GM12878 (cell line): ENCODE data around the gene ULK4. TPM values are rescaled to one million over a fixed set of nuclear protein-coding genes. Genes with fewer than 3 reads are reported as not detected.

ENCODE experiments used
- ATAC-seq: fragments of 200-7000 bp; cut with Tn5 transposase; 3 replicates; pipeline ENCODE4 v1.9.1; 2020; ENCODE audit warnings: mild to moderate bottlenecking, moderate library complexity
- BruUV-seq: library from RNA; stranded (reverse); fragments of 400-500 nt; replicated peaks from 2 replicates; lab custom pipeline; 2021; lab: Mats Ljungman, UMichigan
- CTCF ChIA-PET: fragments of 300-600 bp; sonication (Branson Sonifier 250); formaldehyde crosslinking; extraction: SDS; loops from one replicate; lab custom pipeline; 2021; ENCODE audit warnings: inconsistent platforms; lab: Yijun Ruan, JAX
- POLR2A ChIA-PET: fragments of 350-600 bp; formaldehyde crosslinking; extraction: SDS; loops from one replicate; lab custom pipeline; 2021; ENCODE audit warnings: inconsistent platforms; lab: Charles Lee
- RAD21 ChIA-PET: fragments of 300-600 bp; sonication (Branson Sonifier 250); formaldehyde crosslinking; loops from one replicate; lab custom pipeline; 2023; ENCODE audit warnings: antibody characterized with exemption; ENCODE audit not compliant: unreplicated experiment; lab: Charles Lee
- SMC1A ChIA-PET: fragments of 300-600 bp; sonication (Branson Sonifier 250); formaldehyde crosslinking; loops from one replicate; lab custom pipeline; 2023; ENCODE audit not compliant: unreplicated experiment, uncharacterized antibody; lab: Charles Lee
- DNase-seq: peaks from one replicate; pipeline ENCODE4 v3.0.0-alpha.2; 2011; ENCODE audit warnings: low read depth, low spot score
- FAIRE-seq: peaks from 3 replicates; lab custom pipeline; 2011; peaks lifted over from hg19 to GRCh38; lab: Jason Lieb, UNC
- H2AFZ ChIP-seq: 2 replicates; pipeline ENCODE4 v1.6.0; 2011; ENCODE audit warnings: low read depth, low read length, control low read depth; ENCODE audit not compliant: control insufficient read depth
- H3K27ac ChIP-seq: 2 replicates; pipeline ENCODE4 v1.5.1; 2011; ENCODE audit warnings: control low read depth; ENCODE audit not compliant: control insufficient read depth, insufficient read depth
- H3K27me3 ChIP-seq, 2 experiments: replicated peaks in 1 of 2; 2 replicates each; pipeline versions ENCODE4 v1.6.0 to v1.6.1; 2011; ENCODE audit warnings: low read length in 1 of 2; ENCODE audit not compliant: control insufficient read depth in 2 of 2, insufficient read depth in 2 of 2
- H3K36me3 ChIP-seq, 2 experiments: 2 replicates each; pipeline ENCODE4 v1.5.1; 2011; ENCODE audit warnings: low read length in 1 of 2; ENCODE audit not compliant: control insufficient read depth in 2 of 2, insufficient read depth in 2 of 2
- H3K4me1 ChIP-seq: 2 replicates; pipeline ENCODE4 v1.6.1; 2011; ENCODE audit warnings: mild to moderate bottlenecking, low read length, moderate library complexity, mixed read lengths; ENCODE audit not compliant: control insufficient read depth, insufficient read depth
- H3K4me2 ChIP-seq: 2 replicates; pipeline ENCODE4 v1.6.0; 2011; ENCODE audit warnings: control low read depth; ENCODE audit not compliant: control insufficient read depth, insufficient read depth
- H3K4me3 ChIP-seq: fragments of 200-600 bp; sonication (generic); 2 replicates; pipeline ENCODE4 v1.5.1; 2016
- H3K79me2 ChIP-seq: 2 replicates; pipeline ENCODE4 v1.6.0; 2011; ENCODE audit warnings: low read length; ENCODE audit not compliant: control insufficient read depth, insufficient read depth
- H3K9ac ChIP-seq: 2 replicates; pipeline ENCODE4 v1.8.0; 2011; ENCODE audit warnings: low read length, control low read depth, mixed read lengths; ENCODE audit not compliant: control insufficient read depth, insufficient read depth
- H3K9me3 ChIP-seq: replicated peaks from 3 replicates; pipeline ENCODE4 v1.5.1; 2011; ENCODE audit warnings: mild to moderate bottlenecking, low read length; ENCODE audit not compliant: control insufficient read depth, insufficient read depth
- H4K20me1 ChIP-seq: 2 replicates; pipeline ENCODE4 v1.6.0; 2011; ENCODE audit not compliant: control insufficient read depth, insufficient read depth
- CBFB ChIP-seq: IDR thresholded peaks from 2 replicates; pipeline ENCODE4 v1.6.1; 2016; ENCODE audit warnings: antibody characterized with exemption, low read depth
- FOS ChIP-seq: IDR thresholded peaks from 3 replicates; pipeline ENCODE4 v1.6.1; 2011; ENCODE audit warnings: borderline replicate concordance; ENCODE audit not compliant: insufficient read length; ENCODE audit errors: extremely low read depth
- KAT2A ChIP-seq: conservative IDR thresholded peaks from 2 replicates; pipeline ENCODE4 v1.6.1; 2011; ENCODE audit warnings: low read depth, low read length; ENCODE audit not compliant: control insufficient read depth
- POU2F2 ChIP-seq: IDR thresholded peaks from 3 replicates; pipeline ENCODE4 v1.6.1; 2011; ENCODE audit warnings: low read depth, mild to moderate bottlenecking, low read length, borderline replicate concordance
- RUNX3 ChIP-seq: IDR thresholded peaks from 2 replicates; pipeline ENCODE4 v1.6.1; 2012; ENCODE audit warnings: low read length, inconsistent platforms
- ZBTB40 ChIP-seq: fragments of 450-650 bp; IDR thresholded peaks from 2 replicates; pipeline ENCODE4 v1.6.1; 2016; ENCODE audit warnings: mild to moderate bottlenecking, moderate library complexity, borderline replicate concordance
- WGBS: methylation state at CpG from one replicate; pipeline ENCODE4 v1.1.6; 2016; ENCODE audit warnings: low lambda C conversion rate; ENCODE audit not compliant: insufficient replicate concordance, insufficient coverage; ENCODE audit errors: missing lambda C conversion rate; 5-methylcytosine and 5-hydroxymethylcytosine counted together
- in situ Hi-C: fragments of 300-500 bp; cut with MboI; formaldehyde crosslinking; loops from 9 replicates; pipeline ENCODE4 v1.14.3; 2018; ENCODE audit warnings: mixed read lengths
- intact Hi-C: fragments of 100-400 bp; cut with micrococcal nuclease; formaldehyde crosslinking; loops from one replicate; pipeline ENCODE4 v1.14.2; 2022; ENCODE audit not compliant: unreplicated experiment
- polyA plus RNA-seq, 11 experiments: library from polyadenylated mRNA; depleted of rRNA in 4 of 11; unstranded in 6 of 11; stranded (reverse) in 5 of 11; fragments of >200 nt; fragmentation: Nextera tagmentation in 4 of 11; fragmentation: Illumina TruSeq in 1 of 11; extraction: Ambion mirVana in 4 of 11; extraction: Trizol in 1 of 11; gene quantifications; 1 replicate in 1 of 11; 2 replicates in 10 of 11; pipeline versions ENCODE4 v1.2.1 to v1.2.3, GENCODE V29; 2011 to 2016; ENCODE audit warnings: inconsistent platforms in 2 of 11, missing spikeins in 2 of 11, low read depth in 1 of 11
- total RNA-seq, 4 experiments: library from RNA; depleted of rRNA in 3 of 4; stranded (reverse); fragments of >200 nt in 3 of 4; fragmentation: Illumina TruSeq in 1 of 4; extraction: Trizol in 1 of 4; gene quantifications; 2 replicates each; pipeline versions ENCODE4 v1.2.1 to v1.2.3, GENCODE V29; 2013 to 2021
- TF ChIP-seq, protein P1 (sequence below): fragments of 450-650 bp; formaldehyde crosslinking; IDR thresholded peaks from 2 replicates; pipeline ENCODE4 v1.5.0; 2022; ENCODE audit warnings: mild to moderate bottlenecking, missing genetic modification characterization

ULK4 gene
- total and polyA plus RNA-seq, 10 of the 15 experiments (the other 5 are each of a cell fraction or from before 2014, with no cell fraction given): 3.5 to 7.6 (median 6.3) TPM

DNA sequence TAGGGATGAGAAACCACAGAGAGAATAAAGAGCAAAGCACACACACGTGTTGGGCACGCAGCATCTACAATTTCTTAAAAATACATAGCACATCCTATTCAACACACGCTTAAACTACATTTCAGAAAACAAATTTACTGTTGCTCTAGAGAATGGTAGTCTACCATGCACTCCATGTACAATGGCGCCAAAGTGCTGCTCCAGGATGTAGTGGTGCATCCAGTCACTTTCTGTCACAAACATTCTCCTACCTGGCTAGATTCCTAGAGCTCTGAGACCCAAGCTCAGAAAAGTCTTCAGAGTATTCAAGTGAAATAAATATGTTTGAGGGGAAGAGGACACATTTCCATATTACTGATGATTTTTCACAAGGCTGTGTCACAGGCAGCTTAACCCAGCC lies 388.3 kb downstream of the ULK4 start:
- RAD21 ChIA-PET: no interaction called here
- POLR2A ChIA-PET: no interaction called here
- H3K9ac ChIP-seq: no peak overlapping the region
- no peaks in the 10 kb centered on the region for H3K9me3 ChIP-seq
- H3K4me1 ChIP-seq: no peaks in the 10 kb centered on the region
- H3K36me3 ChIP-seq: no peaks in the 10 kb centered on the region
- H3K27me3 ChIP-seq: no peaks in the 10 kb centered on the region
- in situ Hi-C loops: no loop called here
- SMC1A ChIA-PET: no interaction called here
- H4K20me1 ChIP-seq: no peaks in the 10 kb centered on the region
- intact Hi-C loops: no loop called here
- H2AFZ ChIP-seq: no peak overlapping the region
- no TSS peak for BruUV-seq
- FAIRE-seq (no peak), DNase-seq (no peak), ATAC-seq (no peak)
- no peaks in the 10 kb centered on the region for H3K79me2 ChIP-seq
- TF ChIP-seq RUNX3 (no peak), POU2F2 (no peak), KAT2A (no peak), FOS (no peak), CBFB (no peak), ZBTB40 (no peak)
- TF ChIP-seq, protein P1, sequence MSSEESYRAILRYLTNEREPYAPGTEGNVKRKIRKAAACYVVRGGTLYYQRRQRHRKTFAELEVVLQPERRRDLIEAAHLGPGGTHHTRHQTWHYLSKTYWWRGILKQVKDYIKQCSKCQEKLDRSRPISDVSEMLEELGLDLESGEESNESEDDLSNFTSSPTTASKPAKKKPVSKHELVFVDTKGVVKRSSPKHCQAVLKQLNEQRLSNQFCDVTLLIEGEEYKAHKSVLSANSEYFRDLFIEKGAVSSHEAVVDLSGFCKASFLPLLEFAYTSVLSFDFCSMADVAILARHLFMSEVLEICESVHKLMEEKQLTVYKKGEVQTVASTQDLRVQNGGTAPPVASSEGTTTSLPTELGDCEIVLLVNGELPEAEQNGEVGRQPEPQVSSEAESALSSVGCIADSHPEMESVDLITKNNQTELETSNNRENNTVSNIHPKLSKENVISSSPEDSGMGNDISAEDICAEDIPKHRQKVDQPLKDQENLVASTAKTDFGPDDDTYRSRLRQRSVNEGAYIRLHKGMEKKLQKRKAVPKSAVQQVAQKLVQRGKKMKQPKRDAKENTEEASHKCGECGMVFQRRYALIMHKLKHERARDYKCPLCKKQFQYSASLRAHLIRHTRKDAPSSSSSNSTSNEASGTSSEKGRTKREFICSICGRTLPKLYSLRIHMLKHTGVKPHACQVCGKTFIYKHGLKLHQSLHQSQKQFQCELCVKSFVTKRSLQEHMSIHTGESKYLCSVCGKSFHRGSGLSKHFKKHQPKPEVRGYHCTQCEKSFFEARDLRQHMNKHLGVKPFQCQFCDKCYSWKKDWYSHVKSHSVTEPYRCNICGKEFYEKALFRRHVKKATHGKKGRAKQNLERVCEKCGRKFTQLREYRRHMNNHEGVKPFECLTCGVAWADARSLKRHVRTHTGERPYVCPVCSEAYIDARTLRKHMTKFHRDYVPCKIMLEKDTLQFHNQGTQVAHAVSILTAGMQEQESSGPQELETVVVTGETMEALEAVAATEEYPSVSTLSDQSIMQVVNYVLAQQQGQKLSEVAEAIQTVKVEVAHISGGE: no peak
- H3K4me3 ChIP-seq: no peak overlapping the region
- H3K27ac ChIP-seq: no peak overlapping the region
- 35% methylated on average over 4 of the region's 4 CpGs for WGBS
- no peak overlapping the region for H3K4me2 ChIP-seq
- CTCF ChIA-PET: no interaction called here
